ENCODE results near the gene GABBR2. TPM values are rescaled to one million over a fixed set of nuclear protein-coding genes. Genes with fewer than 3 reads are reported as not detected.

Gene GABBR2
- total RNA-seq, 3 donors from 2014 or later = not detected

- Histone ChIP-seq H3K9me3 (no peaks in the 10 kb centered on the region), H3K4me3 (no peak overlapping the region), H3K4me1 (peaks cover 0 to 9% of the 10 kb centered on the region in 2 donors), H3K27me3 (no peaks in the 10 kb centered on the region), H3K27ac (no peak overlapping the region), H3K36me3 (no peaks in the 10 kb centered on the region)
- intact Hi-C loops (cut with DNase I; ENCODE audit: low total_unique reads) = no loop called here
- DNase-seq (ENCODE audit: low spot score in 2 of 2) = no peak
- TF ChIP-seq CTCF (IDR thresholded peaks at IDR 0.05) (no peak), POLR2AphosphoS5 (IDR thresholded peaks at IDR 0.05) (no peak), POLR2A (IDR thresholded peaks at IDR 0.05) (no peak)
Observed at GRCh38 chr9:98453589-98454311, 255.0 kb downstream of the GABBR2 start.

GRCh38 chr9:98451576-98451975 is 257.2 kb downstream of the GABBR2 start:
- Histone ChIP-seq H3K27me3 (no peaks in the 10 kb centered on the region), H3K36me3 (no peaks in the 10 kb centered on the region), H3K27ac (no peak overlapping the region), H3K9me3 (no peaks in the 10 kb centered on the region), H3K4me1 (peaks cover 0 to 9% of the 10 kb centered on the region in 2 donors), H3K4me3 (no peak overlapping the region)
- DNase-seq (ENCODE audit: low spot score in 2 of 2) = no peak
- intact Hi-C loops (cut with DNase I; ENCODE audit: low total_unique reads) = no loop called here
- TF ChIP-seq POLR2A (IDR thresholded peaks at IDR 0.05) (no peak), CTCF (IDR thresholded peaks at IDR 0.05) (no peak), POLR2AphosphoS5 (IDR thresholded peaks at IDR 0.05) (no peak)

- TF ChIP-seq POLR2A (IDR thresholded peaks at IDR 0.05) (no peak), POLR2AphosphoS5 (IDR thresholded peaks at IDR 0.05) (no peak), CTCF (IDR thresholded peaks at IDR 0.05) (no peak)
- no peaks in the 10 kb centered on the region for H3K4me1 ChIP-seq
- H3K4me3 ChIP-seq = no peak overlapping the region
- H3K36me3 ChIP-seq = no peaks in the 10 kb centered on the region
- intact Hi-C loops (cut with DNase I; ENCODE audit: low total_unique reads) = no loop called here
- no peak for DNase-seq (ENCODE audit: low spot score in 2 of 2)
- no peaks in the 10 kb centered on the region for H3K27me3 ChIP-seq
- no peak overlapping the region for H3K27ac ChIP-seq
- H3K9me3 ChIP-seq = no peaks in the 10 kb centered on the region
Observed at GRCh38 chr9:98450496-98450895, 258.2 kb downstream of the GABBR2 start.

DNA sequence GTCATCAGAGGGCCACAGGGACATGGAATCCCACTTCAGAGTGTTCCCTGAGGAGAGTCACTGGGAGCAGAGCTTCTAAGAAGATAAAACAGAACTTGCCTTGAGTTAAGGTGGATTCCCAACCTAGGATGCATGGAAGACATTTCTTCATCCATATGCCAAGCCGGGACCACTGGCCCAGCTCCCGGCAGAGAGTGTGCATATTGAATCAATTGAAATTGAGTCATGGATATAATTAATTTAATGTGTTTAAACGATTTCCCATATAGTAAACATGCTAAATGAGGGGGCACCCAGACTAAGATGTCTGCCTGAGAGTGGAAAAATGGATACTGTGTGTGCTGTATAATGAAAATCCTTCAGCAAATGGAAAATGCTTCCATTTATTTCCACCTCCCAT is 258.9 kb downstream of the GABBR2 start:
- intact Hi-C loops (cut with DNase I; ENCODE audit: low total_unique reads) = no loop called here
- Histone ChIP-seq H3K4me3 (no peak overlapping the region), H3K36me3 (no peaks in the 10 kb centered on the region), H3K27ac (no peak overlapping the region), H3K27me3 (no peaks in the 10 kb centered on the region), H3K9me3 (no peaks in the 10 kb centered on the region), H3K4me1 (no peaks in the 10 kb centered on the region)
- TF ChIP-seq POLR2AphosphoS5 (IDR thresholded peaks at IDR 0.05) (no peak), CTCF (IDR thresholded peaks at IDR 0.05) (no peak), POLR2A (IDR thresholded peaks at IDR 0.05) (no peak)
- no peak for DNase-seq (ENCODE audit: low spot score in 2 of 2)

DNA sequence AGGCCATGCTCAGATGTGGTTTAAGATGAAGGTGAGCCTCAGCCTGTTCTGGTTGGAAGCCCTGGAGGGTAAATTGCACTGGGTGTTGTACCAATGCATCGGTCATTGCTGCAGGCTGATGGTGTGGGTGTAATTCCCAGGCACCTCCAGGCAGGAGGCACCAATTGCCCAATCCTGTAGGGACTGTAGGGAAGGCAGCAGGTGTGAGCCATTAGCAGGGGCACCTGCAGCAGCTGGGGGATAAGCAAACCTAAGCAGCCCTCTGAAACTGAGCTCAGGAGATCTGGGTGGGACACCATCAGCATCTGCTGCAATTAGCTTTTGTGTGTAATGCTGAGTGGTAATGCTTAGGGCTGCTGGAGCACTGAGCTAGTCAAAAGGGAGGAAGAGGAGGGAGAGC is 263.2 kb downstream of the GABBR2 start:
- no peak for TF ChIP-seq CTCF (IDR thresholded peaks at IDR 0.05)
- TF ChIP-seq POLR2AphosphoS5 (IDR thresholded peaks at IDR 0.05) = no peak
- no peak for TF ChIP-seq POLR2A (IDR thresholded peaks at IDR 0.05)
- DNase-seq (ENCODE audit: low spot score in 2 of 2) = no peak
- intact Hi-C loops (cut with DNase I; ENCODE audit: low total_unique reads) = no loop called here
- no peak overlapping the region for H3K27ac ChIP-seq
- no peaks in the 10 kb centered on the region for H3K4me1 ChIP-seq
- H3K36me3 ChIP-seq = no peaks in the 10 kb centered on the region
- H3K4me3 ChIP-seq = no peak overlapping the region
- no peaks in the 10 kb centered on the region for H3K9me3 ChIP-seq
- H3K27me3 ChIP-seq = no peaks in the 10 kb centered on the region

Measured in breast epithelium (tissue), 4 donors.